Measurements from ENCODE around the gene COBL.

COBL gene

GRCh38 chr7:51226063-51226755 is 90.4 kb downstream of the COBL start:
- TF ChIP-seq, protein P1, sequence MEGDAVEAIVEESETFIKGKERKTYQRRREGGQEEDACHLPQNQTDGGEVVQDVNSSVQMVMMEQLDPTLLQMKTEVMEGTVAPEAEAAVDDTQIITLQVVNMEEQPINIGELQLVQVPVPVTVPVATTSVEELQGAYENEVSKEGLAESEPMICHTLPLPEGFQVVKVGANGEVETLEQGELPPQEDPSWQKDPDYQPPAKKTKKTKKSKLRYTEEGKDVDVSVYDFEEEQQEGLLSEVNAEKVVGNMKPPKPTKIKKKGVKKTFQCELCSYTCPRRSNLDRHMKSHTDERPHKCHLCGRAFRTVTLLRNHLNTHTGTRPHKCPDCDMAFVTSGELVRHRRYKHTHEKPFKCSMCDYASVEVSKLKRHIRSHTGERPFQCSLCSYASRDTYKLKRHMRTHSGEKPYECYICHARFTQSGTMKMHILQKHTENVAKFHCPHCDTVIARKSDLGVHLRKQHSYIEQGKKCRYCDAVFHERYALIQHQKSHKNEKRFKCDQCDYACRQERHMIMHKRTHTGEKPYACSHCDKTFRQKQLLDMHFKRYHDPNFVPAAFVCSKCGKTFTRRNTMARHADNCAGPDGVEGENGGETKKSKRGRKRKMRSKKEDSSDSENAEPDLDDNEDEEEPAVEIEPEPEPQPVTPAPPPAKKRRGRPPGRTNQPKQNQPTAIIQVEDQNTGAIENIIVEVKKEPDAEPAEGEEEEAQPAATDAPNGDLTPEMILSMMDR (IDR thresholded peaks at IDR 0.05; ENCODE audit: borderline replicate concordance, insufficient read depth, low read depth, low read length): no peak
- no peak overlapping the region for H3K4me3 ChIP-seq (ENCODE audit: low read depth, low read length)

- TF ChIP-seq, protein P1 (IDR thresholded peaks at IDR 0.05; ENCODE audit: borderline replicate concordance, insufficient read depth, low read depth, low read length): no peak
- H3K4me3 ChIP-seq (ENCODE audit: low read depth, low read length): no peak overlapping the region
Measured at GRCh38 chr7:51224811-51225595, 91.6 kb downstream of the COBL start.

GRCh38 chr7:51223505-51223904 is 93.1 kb downstream of the COBL start:
- TF ChIP-seq, protein P1 (IDR thresholded peaks at IDR 0.05; ENCODE audit: borderline replicate concordance, insufficient read depth, low read depth, low read length): no peak
- H3K4me3 ChIP-seq (ENCODE audit: low read depth, low read length): no peak overlapping the region

- no peak overlapping the region for H3K4me3 ChIP-seq (ENCODE audit: low read depth, low read length)
- TF ChIP-seq, protein P1 (IDR thresholded peaks at IDR 0.05; ENCODE audit: borderline replicate concordance, insufficient read depth, low read depth, low read length): no peak
Measured at GRCh38 chr7:51222916-51223315, 93.7 kb downstream of the COBL start.

DNA sequence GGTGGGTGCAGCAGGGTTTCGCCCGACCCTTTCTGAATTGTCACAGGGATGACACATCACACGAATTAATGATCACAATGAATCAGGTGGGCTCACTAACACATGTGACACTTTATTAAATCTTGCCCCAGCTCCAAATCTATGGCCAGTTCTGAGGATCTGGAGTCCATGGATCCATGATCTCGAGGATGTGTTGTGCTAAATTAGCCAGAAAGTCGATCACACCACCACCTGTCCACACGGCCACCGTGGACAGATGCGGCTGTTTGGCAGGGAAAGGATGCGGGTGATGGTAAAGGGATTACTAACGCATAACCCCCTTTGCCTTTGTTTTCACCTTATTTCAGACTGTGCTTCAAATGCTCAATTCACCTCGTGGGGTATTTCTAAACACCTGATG is 96.4 kb downstream of the COBL start:
- TF ChIP-seq, protein P1 (IDR thresholded peaks at IDR 0.05; ENCODE audit: borderline replicate concordance, insufficient read depth, low read depth, low read length): no peak
- no peak overlapping the region for H3K4me3 ChIP-seq (ENCODE audit: low read depth, low read length)

DNA sequence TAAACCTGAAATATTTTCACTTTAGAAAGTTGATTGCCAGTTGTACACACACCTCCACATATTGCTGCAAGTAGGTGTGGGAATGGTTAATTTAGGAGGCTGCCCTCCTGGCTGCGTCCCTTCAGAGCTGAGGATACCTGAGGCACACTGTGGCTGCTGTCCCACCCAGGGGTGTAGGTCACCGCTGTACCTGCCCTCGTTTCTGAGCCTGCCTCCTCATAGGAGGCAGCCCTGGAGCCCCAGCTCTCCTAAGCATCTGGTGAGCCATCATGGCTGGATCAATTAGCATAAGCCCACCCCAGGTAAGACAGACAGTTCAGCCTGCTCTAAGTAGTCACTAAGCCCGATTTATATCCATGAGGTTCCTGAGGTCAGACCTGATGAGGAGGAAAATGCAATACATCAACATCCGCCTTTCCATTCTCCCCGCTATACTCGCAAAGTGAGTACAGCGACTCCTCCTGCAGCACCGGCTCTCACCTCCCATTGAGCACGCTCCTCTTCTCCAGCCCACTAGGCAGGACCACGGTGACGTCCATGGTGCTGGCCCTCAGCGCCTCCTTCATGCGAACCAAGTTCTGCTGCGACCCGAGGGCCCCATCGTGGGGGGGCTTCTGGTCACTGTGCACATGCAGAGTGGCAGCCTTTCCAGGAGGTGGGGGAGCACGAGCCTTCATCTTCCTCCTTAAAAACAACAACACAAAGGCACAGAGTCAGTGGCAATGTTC is 97.2 kb downstream of the COBL start:
- TF ChIP-seq, protein P1 (IDR thresholded peaks at IDR 0.05; ENCODE audit: borderline replicate concordance, insufficient read depth, low read depth, low read length): no peak
- no peak overlapping the region for H3K4me3 ChIP-seq (ENCODE audit: low read depth, low read length)
